ENCODE results near the gene SNX5. TPM values are rescaled to one million over a fixed set of nuclear protein-coding genes. Genes with fewer than 3 reads are reported as not detected.

The SNX5 gene
- total and polyA plus RNA-seq, 2 of the 13 experiments (the other 11 are each of a cell fraction or from before 2014, with no cell fraction given) = 664 to 1,040 TPM

DNA sequence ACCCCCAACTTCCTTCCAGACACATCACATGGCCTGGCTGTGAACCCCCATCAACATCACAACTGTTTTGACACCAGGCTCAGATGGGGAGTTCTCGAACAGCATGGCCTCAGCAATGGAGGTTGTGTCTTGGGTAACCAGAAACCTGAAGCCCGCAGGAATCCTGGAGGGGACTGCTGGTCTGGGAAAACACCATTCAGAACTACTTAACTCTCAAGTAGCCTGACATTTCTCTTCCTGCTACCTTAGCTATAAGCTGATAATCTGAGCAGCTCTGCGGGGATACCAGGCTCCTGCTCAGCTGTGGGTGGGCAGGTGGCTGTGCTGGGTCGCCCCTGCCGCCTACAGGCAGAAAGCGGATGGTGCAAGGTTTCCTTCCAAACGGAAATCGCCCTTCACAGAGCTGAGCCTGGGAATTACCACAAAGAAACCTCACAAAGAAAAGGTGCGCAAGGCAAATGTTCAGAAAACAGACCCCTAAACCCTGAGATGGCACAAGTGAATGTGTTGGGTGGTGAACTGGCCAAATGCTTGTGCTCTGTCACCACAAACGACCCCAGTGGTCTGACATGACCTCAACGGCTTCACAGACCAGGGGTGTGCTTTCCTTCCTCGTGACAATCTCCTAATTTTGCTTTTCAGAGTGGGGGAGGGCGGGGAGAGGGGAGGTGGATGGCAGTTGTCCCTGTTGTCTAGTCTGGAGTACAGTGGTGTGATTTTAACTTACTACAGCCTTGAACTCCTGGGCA is 29.5 kb downstream of the SNX5 start (continued):
- TF ChIP-seq, protein P1, sequence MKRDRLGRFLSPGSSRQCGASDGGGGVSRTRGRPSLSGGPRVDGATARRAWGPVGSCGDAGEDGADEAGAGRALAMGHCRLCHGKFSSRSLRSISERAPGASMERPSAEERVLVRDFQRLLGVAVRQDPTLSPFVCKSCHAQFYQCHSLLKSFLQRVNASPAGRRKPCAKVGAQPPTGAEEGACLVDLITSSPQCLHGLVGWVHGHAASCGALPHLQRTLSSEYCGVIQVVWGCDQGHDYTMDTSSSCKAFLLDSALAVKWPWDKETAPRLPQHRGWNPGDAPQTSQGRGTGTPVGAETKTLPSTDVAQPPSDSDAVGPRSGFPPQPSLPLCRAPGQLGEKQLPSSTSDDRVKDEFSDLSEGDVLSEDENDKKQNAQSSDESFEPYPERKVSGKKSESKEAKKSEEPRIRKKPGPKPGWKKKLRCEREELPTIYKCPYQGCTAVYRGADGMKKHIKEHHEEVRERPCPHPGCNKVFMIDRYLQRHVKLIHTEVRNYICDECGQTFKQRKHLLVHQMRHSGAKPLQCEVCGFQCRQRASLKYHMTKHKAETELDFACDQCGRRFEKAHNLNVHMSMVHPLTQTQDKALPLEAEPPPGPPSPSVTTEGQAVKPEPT (CRISPR knock-in tag; IDR thresholded peaks at IDR 0.05; ENCODE audit: low read depth) = 0 out of 2 replicates have a peak, but pooled peaks have one; percentile 25
- TF ChIP-seq NFE2L2 (IDR thresholded peaks at IDR 0.05; ENCODE audit: low read length) (peak; percentile 5; the same call in 1 of the 2 replicates), KLF16 (CRISPR knock-in tag; IDR thresholded peaks at IDR 0.05) (no peak), FOSL2 (CRISPR knock-in tag; IDR thresholded peaks at IDR 0.05) (peak; percentile 56), POGZ (CRISPR knock-in tag; IDR thresholded peaks at IDR 0.05) (peak; percentile 36; the same call in 1 of the 2 replicates), ZNF724P (CRISPR knock-in tag; IDR thresholded peaks at IDR 0.05; ENCODE audit: borderline replicate concordance) (0 out of 2 replicates have a peak, but pooled peaks have one; percentile 27), ELF3 (CRISPR knock-in tag; IDR thresholded peaks at IDR 0.05) (peak; percentile 79), ZNF839 (CRISPR knock-in tag; IDR thresholded peaks at IDR 0.05; ENCODE audit: borderline replicate concordance) (peak; percentile 60; the same call in 1 of the 2 replicates), TCF12 (IDR thresholded peaks at IDR 0.05) (no peak), TCF12 (CRISPR knock-in tag; IDR thresholded peaks at IDR 0.05) (0 out of 2 replicates have a peak, but pooled peaks have one; percentile 31), FOXA3 (CRISPR knock-in tag; IDR thresholded peaks at IDR 0.05) (0 out of 2 replicates have a peak, but pooled peaks have one; percentile 30), SMAD9 (CRISPR knock-in tag; IDR thresholded peaks at IDR 0.05) (no peak), GATAD1 (CRISPR knock-in tag; IDR thresholded peaks at IDR 0.05) (peak; percentile 48; the same call in 1 of the 2 replicates), ZNF777 (CRISPR knock-in tag; IDR thresholded peaks at IDR 0.05) (no peak), ZSCAN31 (CRISPR knock-in tag; IDR thresholded peaks at IDR 0.05; ENCODE audit: low read depth) (0 out of 2 replicates have a peak, but pooled peaks have one; percentile 29), UBTF (CRISPR knock-in tag; IDR thresholded peaks at IDR 0.05) (no peak), IKZF5 (CRISPR knock-in tag; IDR thresholded peaks at IDR 0.05) (peak; percentile 88)
- TF ChIP-seq, protein P2, sequence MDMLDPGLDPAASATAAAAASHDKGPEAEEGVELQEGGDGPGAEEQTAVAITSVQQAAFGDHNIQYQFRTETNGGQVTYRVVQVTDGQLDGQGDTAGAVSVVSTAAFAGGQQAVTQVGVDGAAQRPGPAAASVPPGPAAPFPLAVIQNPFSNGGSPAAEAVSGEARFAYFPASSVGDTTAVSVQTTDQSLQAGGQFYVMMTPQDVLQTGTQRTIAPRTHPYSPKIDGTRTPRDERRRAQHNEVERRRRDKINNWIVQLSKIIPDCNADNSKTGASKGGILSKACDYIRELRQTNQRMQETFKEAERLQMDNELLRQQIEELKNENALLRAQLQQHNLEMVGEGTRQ (IDR thresholded peaks at IDR 0.05; ENCODE audit: low read depth, low read length) = 0 out of 2 replicates have a peak, but pooled peaks have one; percentile 13
- TF ChIP-seq, protein P2 (CRISPR knock-in tag; IDR thresholded peaks at IDR 0.05; ENCODE audit: borderline replicate concordance) = no peak
- TF ChIP-seq, protein P3, sequence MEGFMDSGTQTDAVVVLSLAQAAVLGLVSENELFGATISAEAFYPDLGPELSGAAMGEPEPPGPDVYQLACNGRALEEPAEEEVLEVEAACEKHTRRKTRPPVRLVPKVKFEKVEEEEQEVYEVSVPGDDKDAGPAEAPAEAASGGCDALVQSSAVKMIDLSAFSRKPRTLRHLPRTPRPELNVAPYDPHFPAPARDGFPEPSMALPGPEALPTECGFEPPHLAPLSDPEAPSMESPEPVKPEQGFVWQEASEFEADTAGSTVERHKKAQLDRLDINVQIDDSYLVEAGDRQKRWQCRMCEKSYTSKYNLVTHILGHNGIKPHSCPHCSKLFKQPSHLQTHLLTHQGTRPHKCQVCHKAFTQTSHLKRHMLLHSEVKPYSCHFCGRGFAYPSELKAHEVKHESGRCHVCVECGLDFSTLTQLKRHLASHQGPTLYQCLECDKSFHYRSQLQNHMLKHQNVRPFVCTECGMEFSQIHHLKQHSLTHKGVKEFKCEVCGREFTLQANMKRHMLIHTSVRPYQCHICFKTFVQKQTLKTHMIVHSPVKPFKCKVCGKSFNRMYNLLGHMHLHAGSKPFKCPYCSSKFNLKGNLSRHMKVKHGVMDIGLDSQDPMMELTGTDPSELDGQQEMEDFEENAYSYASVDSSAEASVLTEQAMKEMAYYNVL (CRISPR knock-in tag; IDR thresholded peaks at IDR 0.05; ENCODE audit: borderline replicate concordance) = peak; percentile 71; the same call in 1 of the 2 replicates
